Pancreas (tissue), 10 donors: ENCODE measurements around the gene TMEM98. TPM values are rescaled to one million over a fixed set of nuclear protein-coding genes. Genes with fewer than 3 reads are reported as not detected.
A peak's percentile ranks its signal among the peaks of the same experiment; 100 is the strongest.
"Not testable (repeated sequence)": the region's sequence is repeated elsewhere in the genome, so short reads cannot be mapped to it uniquely, and the experiment has no call there.

Experiments used
- ATAC-seq, 4 donors: fragments of 200-7000 bp; cut with Tn5 transposase; one replicate each; pipeline versions ENCODE4 v1.8.0 to v1.9.1; 2020; ENCODE audit warnings: mild to moderate bottlenecking in 4 of 4, moderate library complexity in 4 of 4
- DNase-seq, 6 donors: peaks; one replicate each; pipeline ENCODE4 v3.0.0-alpha.2; 2020
- FAIRE-seq: peaks from 2 replicates; lab custom pipeline; 2012; peaks lifted over from hg19 to GRCh38; lab: Jason Lieb, UNC
- H3K27ac ChIP-seq, 4 donors: fragments of 200-600 bp; sonication (generic); 1 replicate in 3 of 4; 2 replicates in 1 of 4; pipeline versions ENCODE4 v1.5.0 to v1.8.0; 2020
- H3K27me3 ChIP-seq, 4 donors: fragments of 200-600 bp; one replicate each; pipeline ENCODE4 v1.8.0; 2021
- H3K36me3 ChIP-seq, 3 donors: fragments of 200-600 bp; sonication (generic) in 1 of 3; one replicate each; pipeline versions ENCODE4 v1.5.0 to v1.8.0; 2020 to 2021
- H3K4me1 ChIP-seq, 3 donors: fragments of 200-600 bp; one replicate each; pipeline ENCODE4 v1.8.0; 2021
- H3K4me3 ChIP-seq, 4 donors: fragments of 200-600 bp; sonication (generic) in 2 of 4; one replicate each; pipeline versions ENCODE4 v1.5.0 to v1.8.0; 2020 to 2021
- H3K9me3 ChIP-seq, 4 donors: fragments of 200-600 bp; one replicate each; pipeline ENCODE4 v1.8.0; 2021
- WGBS, 2 donors: extraction: QIAGEN DNeasy Blood & Tissue Kit; methylation state at CpG; one replicate each; pipeline ENCODE4 v1.1.7; 2013; 5-methylcytosine and 5-hydroxymethylcytosine counted together
- intact Hi-C, 3 donors: fragments of 100-400 bp; cut with DNase I; formaldehyde crosslinking; loops; one replicate each; pipeline versions ENCODE4 v1.11.1 to v1.14.2; 2022
- polyA plus RNA-seq, 2 donors: library from polyadenylated mRNA; stranded (reverse); fragments of 200-250 nt; gene quantifications; one replicate each; pipeline ENCODE4 v1.2.3, GENCODE V29; 2013
- total RNA-seq, 6 donors: library from RNA; stranded (reverse); fragmentation: NEBNext Ultra II Directional in 4 of 6; extraction: Animal tissue kit (Norgen Biotek cat#: 25700) in 4 of 6; gene quantifications; one replicate each; pipeline versions ENCODE4 v1.2.1 to v1.2.4, GENCODE V29; 2021 to 2023
- TF ChIP-seq, protein P1 (sequence below), 4 donors: fragments of 200-600 bp; sonication (generic) in 3 of 4; IDR thresholded peaks; one replicate each; pipeline versions ENCODE4 v1.5.0 to v1.8.0; 2021; ENCODE audit warnings: antibody characterized with exemption in 4 of 4
- donor health status: healthy with polysubstance abuse.
- donor health status: DM: no; HTN: no; CAD: no; lungs with moderate emphysema.
- donor health status: DM: no; HTN: no; CAD: no.
- donor health status: control.
- donor health status: control.
- donor health status: Bipolar disorder and iron deficiency.
- donor health status: DM: yes; HTN: yes; CAD: no.
- donor health status: DM: no; HTN: no; CAD: no.
- donor health status: DM: no; HTN: no; CAD: no.
- donor health status: DM: yes; HTN: yes; CAD: no.

TMEM98 gene
- total and polyA plus RNA-seq, 8 donors: 16.6 to 62.1 (median 36.5) TPM

DNA sequence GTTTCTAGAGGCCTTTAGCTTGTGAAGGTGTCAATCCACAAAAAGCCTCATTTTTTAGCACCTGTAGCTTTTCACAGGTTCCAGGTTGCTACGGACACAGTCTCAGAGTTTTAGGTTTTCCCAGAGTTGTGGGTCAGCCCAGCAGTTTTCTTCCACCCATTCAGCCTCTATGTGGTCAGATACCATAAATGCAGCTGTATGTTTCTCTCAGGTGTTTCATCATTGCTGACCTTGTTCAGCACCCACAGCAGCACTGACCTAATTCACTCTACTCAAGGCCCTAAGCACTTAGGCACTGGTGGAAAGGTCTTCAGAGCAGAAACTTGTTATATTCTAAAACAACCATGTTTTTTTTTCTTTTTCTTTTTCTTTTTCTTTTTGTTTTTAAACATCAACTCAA lies 48.7 kb downstream of the TMEM98 start:
- 41 to 59% methylated on average over 1 of the region's 1 CpG for WGBS, 2 donors
- Histone ChIP-seq H3K27ac (peak overlapping the region; percentile 67 to 72 (median 70)), H3K4me1 (peaks cover 7 to 18% (median 15%) of the 10 kb centered on the region in 3 donors), H3K4me3 (no peak overlapping the region), H3K36me3 (no peaks in the 10 kb centered on the region), H3K27me3 (no peaks in the 10 kb centered on the region), H3K9me3 (no peaks in the 10 kb centered on the region)
- FAIRE-seq: no peak
- TF ChIP-seq, protein P1, sequence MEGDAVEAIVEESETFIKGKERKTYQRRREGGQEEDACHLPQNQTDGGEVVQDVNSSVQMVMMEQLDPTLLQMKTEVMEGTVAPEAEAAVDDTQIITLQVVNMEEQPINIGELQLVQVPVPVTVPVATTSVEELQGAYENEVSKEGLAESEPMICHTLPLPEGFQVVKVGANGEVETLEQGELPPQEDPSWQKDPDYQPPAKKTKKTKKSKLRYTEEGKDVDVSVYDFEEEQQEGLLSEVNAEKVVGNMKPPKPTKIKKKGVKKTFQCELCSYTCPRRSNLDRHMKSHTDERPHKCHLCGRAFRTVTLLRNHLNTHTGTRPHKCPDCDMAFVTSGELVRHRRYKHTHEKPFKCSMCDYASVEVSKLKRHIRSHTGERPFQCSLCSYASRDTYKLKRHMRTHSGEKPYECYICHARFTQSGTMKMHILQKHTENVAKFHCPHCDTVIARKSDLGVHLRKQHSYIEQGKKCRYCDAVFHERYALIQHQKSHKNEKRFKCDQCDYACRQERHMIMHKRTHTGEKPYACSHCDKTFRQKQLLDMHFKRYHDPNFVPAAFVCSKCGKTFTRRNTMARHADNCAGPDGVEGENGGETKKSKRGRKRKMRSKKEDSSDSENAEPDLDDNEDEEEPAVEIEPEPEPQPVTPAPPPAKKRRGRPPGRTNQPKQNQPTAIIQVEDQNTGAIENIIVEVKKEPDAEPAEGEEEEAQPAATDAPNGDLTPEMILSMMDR (IDR thresholded peaks at IDR 0.05): no peak
- intact Hi-C loops: no loop called here
- peak; percentile 89 to 93 (median 90) for ATAC-seq
- peak in 3 of 6 donors; percentile 35 to 63 (median 63) for DNase-seq

DNA sequence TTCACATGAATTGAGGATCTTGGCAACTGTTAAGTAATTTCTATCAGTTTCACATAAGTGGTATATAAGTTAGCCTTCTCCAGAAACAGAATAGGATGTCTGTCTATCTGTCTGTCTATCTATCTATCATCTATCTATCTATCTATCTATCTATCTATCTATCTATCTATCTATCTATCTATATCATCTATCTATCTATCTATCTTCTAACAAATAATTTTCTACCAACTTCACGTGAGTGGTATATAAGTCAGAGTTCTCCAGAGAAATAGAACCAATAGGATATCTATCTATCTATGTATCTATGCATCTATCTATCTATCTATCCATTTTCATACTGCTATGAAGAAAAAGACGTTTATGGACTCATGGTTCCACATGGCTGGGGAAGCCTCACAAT lies 52.3 kb downstream of the TMEM98 start:
- WGBS, 2 donors: 73 to 83% methylated on average over 2 of the region's 2 CpGs
- Histone ChIP-seq H3K36me3 (no peaks in the 10 kb centered on the region), H3K4me1 (peaks cover 0 to 12% (median 9%) of the 10 kb centered on the region in 3 donors), H3K27ac (no peak overlapping the region), H3K4me3 (no peak overlapping the region), H3K9me3 (no peaks in the 10 kb centered on the region), H3K27me3 (no peaks in the 10 kb centered on the region)
- TF ChIP-seq, protein P1 (IDR thresholded peaks at IDR 0.05): no peak
- no peak for ATAC-seq
- intact Hi-C loops: no loop called here
- DNase-seq: no peak
- FAIRE-seq: no peak

- 63 to 98% methylated on average over 3 of the region's 3 CpGs for WGBS, 2 donors
- H3K4me3 ChIP-seq, H3K9me3 ChIP-seq, ATAC-seq, H3K27me3 ChIP-seq, H3K4me1 ChIP-seq, H3K36me3 ChIP-seq, FAIRE-seq, DNase-seq, intact Hi-C loops, H3K27ac ChIP-seq: not testable (repeated sequence)
Observed at GRCh38 chr17:32981611-32982010, 53.7 kb downstream of the TMEM98 start.

- TF ChIP-seq, protein P1 (IDR thresholded peaks at IDR 0.05): no peak
- FAIRE-seq (no peak), ATAC-seq (no peak), DNase-seq (no peak)
- 82 to 83% methylated on average over 4 of the region's 4 CpGs for WGBS, 2 donors
- Histone ChIP-seq H3K27ac (no peak overlapping the region), H3K9me3 (no peaks in the 10 kb centered on the region), H3K4me3 (no peak overlapping the region), H3K4me1 (no peaks in the 10 kb centered on the region), H3K36me3 (no peaks in the 10 kb centered on the region), H3K27me3 (no peaks in the 10 kb centered on the region)
- intact Hi-C loops: no loop called here
Observed at GRCh38 chr17:32985050-32985756, 57.2 kb downstream of the TMEM98 start.

DNA sequence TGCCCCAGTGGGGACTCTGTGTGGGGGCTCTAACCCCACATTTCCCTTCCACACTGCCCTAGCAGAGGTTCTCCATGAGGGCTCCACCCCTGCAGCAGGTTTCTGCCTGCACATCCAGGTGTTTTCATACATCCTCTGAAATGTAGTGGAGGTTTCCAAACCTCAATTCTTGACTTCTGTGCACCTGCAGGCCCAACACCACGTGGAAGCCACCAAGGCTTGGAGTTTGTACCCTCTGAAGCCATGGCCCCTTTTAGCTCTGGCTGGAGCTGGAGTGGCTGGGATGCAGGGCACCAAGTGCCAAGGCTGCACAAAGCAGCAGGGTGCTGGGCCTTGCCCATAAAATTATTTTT lies 59.5 kb downstream of the TMEM98 start:
- FAIRE-seq, intact Hi-C loops, ATAC-seq, H3K4me3 ChIP-seq, DNase-seq, H3K9me3 ChIP-seq, H3K27ac ChIP-seq, H3K36me3 ChIP-seq, H3K4me1 ChIP-seq, H3K27me3 ChIP-seq: not testable (repeated sequence)
- WGBS, 2 donors: 54 to 62% methylated on average over 1 of the region's 1 CpG

DNA sequence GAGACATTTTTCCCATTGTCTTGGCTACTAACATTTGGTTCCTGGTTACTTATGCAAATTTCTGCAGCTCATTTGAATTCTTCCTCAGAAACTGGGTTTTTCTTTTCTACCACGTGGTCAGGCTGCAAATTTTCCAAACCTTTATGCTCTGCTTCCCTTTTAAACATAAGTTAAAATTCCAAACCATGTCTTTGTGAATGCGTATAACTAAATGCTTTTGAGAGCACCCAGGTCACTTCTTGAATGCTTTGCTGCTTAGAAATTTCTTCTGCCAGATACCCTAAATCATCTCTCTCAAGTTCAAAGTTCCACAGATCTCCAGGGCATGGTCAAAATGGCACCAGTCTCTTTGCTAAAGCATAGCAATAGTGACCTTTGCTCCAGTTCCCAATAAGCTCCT lies 59.9 kb downstream of the TMEM98 start:
- FAIRE-seq, H3K4me3 ChIP-seq, intact Hi-C loops, DNase-seq, H3K27ac ChIP-seq, ATAC-seq, H3K27me3 ChIP-seq, H3K9me3 ChIP-seq, H3K4me1 ChIP-seq, H3K36me3 ChIP-seq: not testable (repeated sequence)
- 68 to 77% methylated on average over 2 of the region's 2 CpGs for WGBS, 2 donors
